Activated T-cell treated with anti-CD3 and anti-CD28 coated beads, Interleukin-2, amount 50 U/mL, for 72 hours (primary cell): Measurements from ENCODE around the gene LDHB. TPM values are rescaled to one million over a fixed set of nuclear protein-coding genes. Genes with fewer than 3 reads are reported as not detected.

Experiments
- ATAC-seq, 2 donors: fragments of 150-1000 bp; cut with Tn5 transposase; replicated peaks in 1 of 2; 2 replicates each; pipeline ENCODE4 v1.10.0; 2021; ENCODE audit warnings: moderate library complexity in 2 of 2, mild to moderate bottlenecking in 1 of 2
- DNase-seq, 2 donors: peaks; one replicate each; pipeline ENCODE4 v3.0.0; 2021 to 2022; ENCODE audit warnings: mixed read lengths in 1 of 2
- H3K27ac Mint-ChIP-seq: one replicate; pipeline ENCODE4 v1.8.0; 2022; ENCODE audit warnings: mild to moderate bottlenecking, moderate library complexity, mixed read lengths
- H3K27me3 Mint-ChIP-seq: one replicate; pipeline ENCODE4 v1.8.0; 2022; ENCODE audit warnings: low read depth, mixed read lengths
- H3K36me3 Mint-ChIP-seq, 2 donors: one replicate each; pipeline ENCODE4 v1.8.0; 2022; ENCODE audit warnings: mixed read lengths in 2 of 2, mild to moderate bottlenecking in 1 of 2; ENCODE audit not compliant: insufficient read depth in 2 of 2
- H3K4me1 Mint-ChIP-seq: one replicate; pipeline ENCODE4 v1.8.0; 2022; ENCODE audit warnings: low read depth, mixed read lengths
- H3K4me3 Mint-ChIP-seq, 2 donors: one replicate each; pipeline ENCODE4 v1.8.0; 2022; ENCODE audit warnings: mild to moderate bottlenecking in 2 of 2, mixed read lengths in 2 of 2, moderate library complexity in 2 of 2
- H3K9me3 Mint-ChIP-seq, 2 donors: one replicate each; pipeline ENCODE4 v1.8.0; 2022; ENCODE audit warnings: mixed read lengths in 2 of 2
- total RNA-seq, 2 donors: library from RNA; stranded (reverse); gene quantifications; one replicate each; pipeline ENCODE4 v1.2.3, GENCODE V29; 2022

The LDHB gene
- total RNA-seq, 2 donors from 2014 or later: 1,381 to 1,488 TPM

- H3K9me3 Mint-ChIP-seq: peaks cover 3 to 5% of the 10 kb centered on the region in 2 donors
- no peak overlapping the region for H3K4me3 Mint-ChIP-seq
- peaks cover 0 to 10% of the 10 kb centered on the region in 2 donors for H3K36me3 Mint-ChIP-seq
- ATAC-seq (no peak), DNase-seq (no peak)
- H3K27ac Mint-ChIP-seq: no peak overlapping the region
- H3K4me1 Mint-ChIP-seq: no peaks in the 10 kb centered on the region
- H3K27me3 Mint-ChIP-seq: no peaks in the 10 kb centered on the region
These were observed 72.2 kb downstream of the LDHB start for GRCh38 chr12:21585485-21585884.

Other genes starting within 250 kb of the LDHB start
- 10 to 100 TPM; 65.3 to 77.2 TPM for gene PYROXD1, start 220.2 kb downstream of the LDHB start, total RNA-seq
- gene RECQL, start 156.2 kb downstream of the LDHB start, total RNA-seq: 10 to 100 TPM; 92.7 to 93.4 TPM
- 10 to 100 TPM; 46.3 to 51.2 TPM for gene GOLT1B, start 156.1 kb downstream of the LDHB start, total RNA-seq
- gene SPX, start 131.5 kb downstream of the LDHB start, total RNA-seq: 1 to 10 TPM; 1.6 to 2.8 TPM
- not detected for gene GYS2, start 53.0 kb downstream of the LDHB start, total RNA-seq
- gene KCNJ8, start 116.9 kb upstream of the LDHB start, total RNA-seq: not detected